Measurements from ENCODE around the gene EAF2.

DNA sequence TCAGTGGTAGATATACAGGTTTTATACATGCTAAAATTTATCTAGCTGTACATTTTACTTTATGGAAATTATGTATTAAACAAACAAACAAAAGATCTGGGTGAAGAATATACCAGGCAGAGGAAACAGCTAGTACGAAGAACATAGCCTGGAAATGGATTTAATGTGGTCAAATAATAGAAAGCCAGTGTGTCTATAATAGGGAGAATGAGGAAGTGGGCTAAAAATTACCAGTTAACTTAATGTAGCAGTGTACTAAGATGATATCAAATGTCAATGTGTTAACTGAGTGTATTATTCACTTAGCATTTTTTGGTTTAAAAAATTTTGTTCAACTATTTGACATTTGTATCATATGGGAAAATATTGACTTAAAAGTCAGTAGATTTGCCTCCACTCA, 36.4 kb downstream of the EAF2 start:
- TF ChIP-seq FOXK2 (IDR thresholded peaks at IDR 0.05) (no peak), NFIC (IDR thresholded peaks at IDR 0.05; ENCODE audit: low read length) (no peak)
- TF ChIP-seq, protein P1, sequence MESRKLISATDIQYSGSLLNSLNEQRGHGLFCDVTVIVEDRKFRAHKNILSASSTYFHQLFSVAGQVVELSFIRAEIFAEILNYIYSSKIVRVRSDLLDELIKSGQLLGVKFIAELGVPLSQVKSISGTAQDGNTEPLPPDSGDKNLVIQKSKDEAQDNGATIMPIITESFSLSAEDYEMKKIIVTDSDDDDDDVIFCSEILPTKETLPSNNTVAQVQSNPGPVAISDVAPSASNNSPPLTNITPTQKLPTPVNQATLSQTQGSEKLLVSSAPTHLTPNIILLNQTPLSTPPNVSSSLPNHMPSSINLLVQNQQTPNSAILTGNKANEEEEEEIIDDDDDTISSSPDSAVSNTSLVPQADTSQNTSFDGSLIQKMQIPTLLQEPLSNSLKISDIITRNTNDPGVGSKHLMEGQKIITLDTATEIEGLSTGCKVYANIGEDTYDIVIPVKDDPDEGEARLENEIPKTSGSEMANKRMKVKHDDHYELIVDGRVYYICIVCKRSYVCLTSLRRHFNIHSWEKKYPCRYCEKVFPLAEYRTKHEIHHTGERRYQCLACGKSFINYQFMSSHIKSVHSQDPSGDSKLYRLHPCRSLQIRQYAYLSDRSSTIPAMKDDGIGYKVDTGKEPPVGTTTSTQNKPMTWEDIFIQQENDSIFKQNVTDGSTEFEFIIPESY (CRISPR knock-in tag; IDR thresholded peaks at IDR 0.05): no peak

Data from HepG2 (cell line).